ENCODE results near the gene MAP6.
"Not testable (repeated sequence)": the region's sequence is repeated elsewhere in the genome, so short reads cannot be mapped to it uniquely, and the experiment has no call there.

The MAP6 gene
- total RNA-seq = 0 to 0.41 (median 0) reads per million in 18 experiments

DNA sequence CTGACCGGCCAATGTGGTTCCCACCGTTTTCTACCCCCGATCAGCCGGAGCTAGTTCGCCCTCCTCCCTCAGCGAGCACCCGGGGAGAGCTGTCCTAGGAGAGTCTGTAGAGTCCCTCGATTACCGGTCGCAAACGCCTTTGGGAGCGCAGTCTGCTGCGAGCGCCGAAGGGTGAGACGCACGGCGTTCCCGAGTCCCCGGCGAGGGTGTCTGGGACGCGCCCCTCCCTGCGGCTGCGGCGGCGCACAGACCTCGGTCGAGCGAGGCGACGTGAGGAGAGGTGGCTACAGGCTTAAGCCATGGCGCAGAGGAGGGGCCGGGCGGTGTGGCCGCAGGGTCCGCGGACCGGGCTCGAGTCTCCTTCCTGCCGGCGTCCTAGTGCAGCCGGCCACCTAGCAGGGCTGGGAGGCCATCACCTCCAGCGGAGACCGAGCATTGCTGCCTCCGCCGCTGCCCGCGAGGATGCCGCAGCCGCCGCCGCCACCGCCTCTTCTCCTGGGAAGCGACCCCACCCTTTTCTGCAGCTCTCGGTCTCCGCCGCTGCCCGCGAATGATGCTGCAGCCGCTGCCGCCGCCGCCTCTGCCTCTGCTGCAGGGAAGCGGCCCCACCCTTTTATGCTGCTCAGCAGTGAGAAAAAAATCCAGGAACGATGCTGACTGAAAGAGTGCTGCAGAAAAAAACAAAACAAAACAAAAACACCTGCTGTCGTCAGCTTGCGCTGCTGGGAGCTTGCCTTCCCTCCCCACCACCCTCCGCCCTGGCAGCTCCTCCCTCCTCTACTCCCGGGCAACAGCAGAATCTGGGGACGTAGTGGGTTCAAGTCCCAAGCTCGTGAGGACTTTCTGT, at the start of gene MAP6:
TSS of gene MAP6 (minus strand) at position 588 of the 847 bp plus-strand sequence. CDS start 669 bp downstream, outside the sequence.
- DNase-seq = peak in 1 of 2 donors; percentile 18

DNA sequence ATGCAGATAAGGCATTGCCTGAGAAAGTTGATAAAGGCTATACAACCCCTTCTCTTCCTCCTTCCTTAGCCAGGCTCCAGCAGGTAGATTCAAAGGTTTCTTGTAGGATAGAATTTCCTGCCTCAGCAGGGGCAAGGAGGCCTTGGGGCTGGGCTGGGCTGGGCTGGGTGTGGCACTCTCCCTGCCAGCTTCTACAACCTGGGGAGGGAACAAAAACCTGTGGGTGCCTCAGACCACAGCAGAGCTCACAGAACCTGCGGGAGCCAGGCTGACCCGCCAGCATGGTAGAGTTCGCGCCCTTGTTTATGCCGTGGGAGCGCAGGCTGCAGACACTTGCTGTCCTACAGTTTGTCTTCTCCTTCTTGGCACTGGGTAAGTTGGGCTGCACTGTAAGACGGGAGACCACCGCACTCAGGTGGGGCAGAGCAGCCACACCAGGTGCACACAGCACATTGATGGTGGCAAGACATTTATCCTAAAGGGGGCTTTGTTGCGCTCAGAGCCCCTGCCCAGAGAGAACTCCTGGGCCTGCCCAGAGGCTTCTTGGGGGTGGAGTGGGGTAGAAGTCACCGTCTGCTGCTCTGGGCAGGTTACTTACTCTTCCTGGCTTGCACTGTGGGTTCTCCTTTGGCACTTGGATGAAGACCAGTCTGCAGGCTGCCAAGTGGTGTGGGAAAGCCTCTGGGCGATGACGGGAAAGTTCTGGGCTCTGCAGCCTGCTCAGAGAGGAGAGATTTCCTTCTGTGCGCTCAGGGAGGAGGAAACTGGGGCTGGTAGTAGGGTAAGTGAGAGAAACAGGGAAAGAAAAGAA, 49.0 kb upstream of the MAP6 start, which contains the start of gene MOGAT2:
TSS of gene MOGAT2 (plus strand) at position 231 of the 811 bp plus-strand sequence. CDS start at position 282, 51 bp downstream.
- DNase-seq = no peak

DNA sequence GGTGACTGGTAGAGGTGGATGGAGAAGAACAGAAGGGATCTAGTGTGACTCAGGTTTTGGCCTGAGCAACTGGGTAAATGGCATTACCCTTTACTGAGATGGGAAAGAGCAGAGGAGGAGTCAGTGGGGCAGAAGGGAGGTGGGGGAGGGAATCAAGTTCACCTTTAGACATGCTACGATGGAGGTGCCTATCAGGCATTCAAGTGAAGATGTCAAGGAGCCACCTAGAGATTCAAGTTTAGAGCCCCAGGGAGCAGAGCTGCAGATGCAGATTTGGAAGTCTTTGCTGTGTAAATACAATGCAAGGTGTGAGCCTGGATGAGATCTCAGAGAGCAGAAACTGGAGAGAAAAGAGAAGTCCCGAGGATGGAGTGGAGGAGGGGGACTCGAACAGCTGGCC, 47.8 kb upstream of the MAP6 start:
- no peak for DNase-seq

DNA sequence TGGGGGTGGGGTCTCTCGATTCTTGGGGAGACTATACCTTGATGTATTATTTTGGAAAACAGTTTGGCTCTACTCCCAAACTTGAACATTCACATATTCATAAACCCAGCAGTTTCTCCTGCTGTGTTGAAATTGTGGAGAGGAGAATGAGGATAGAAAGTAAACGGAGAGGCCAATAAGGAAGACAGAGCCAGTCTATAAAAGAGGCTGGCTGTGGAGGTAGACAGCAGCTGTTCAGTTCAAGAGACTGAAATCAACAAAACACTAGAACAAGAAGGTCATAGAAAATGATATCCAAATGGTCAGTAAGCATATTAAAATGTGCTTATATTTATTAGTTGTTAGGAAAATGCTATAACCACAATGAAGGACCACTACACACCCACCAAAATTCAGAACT, 46.9 kb upstream of the MAP6 start:
- no peak for DNase-seq

DNA sequence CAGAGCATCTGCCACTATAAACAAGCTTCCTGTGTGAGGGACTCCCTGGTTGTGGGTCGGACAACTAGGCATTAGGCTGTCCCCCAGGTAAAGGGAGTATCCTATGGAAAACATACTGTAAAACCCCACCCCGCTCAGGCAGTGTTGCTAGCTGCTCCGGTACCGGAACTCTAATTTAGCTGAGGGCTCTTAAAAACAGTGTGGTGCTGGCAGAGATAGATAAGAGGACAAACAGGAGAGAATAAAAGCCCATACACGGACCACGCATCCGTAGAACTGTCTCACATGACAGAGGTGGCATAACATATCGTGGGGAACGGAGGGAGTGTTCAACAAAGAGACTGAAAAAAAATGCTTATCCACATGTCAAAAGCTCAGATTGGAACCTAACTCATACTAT, 45.4 kb upstream of the MAP6 start:
- no peak for DNase-seq

DNA sequence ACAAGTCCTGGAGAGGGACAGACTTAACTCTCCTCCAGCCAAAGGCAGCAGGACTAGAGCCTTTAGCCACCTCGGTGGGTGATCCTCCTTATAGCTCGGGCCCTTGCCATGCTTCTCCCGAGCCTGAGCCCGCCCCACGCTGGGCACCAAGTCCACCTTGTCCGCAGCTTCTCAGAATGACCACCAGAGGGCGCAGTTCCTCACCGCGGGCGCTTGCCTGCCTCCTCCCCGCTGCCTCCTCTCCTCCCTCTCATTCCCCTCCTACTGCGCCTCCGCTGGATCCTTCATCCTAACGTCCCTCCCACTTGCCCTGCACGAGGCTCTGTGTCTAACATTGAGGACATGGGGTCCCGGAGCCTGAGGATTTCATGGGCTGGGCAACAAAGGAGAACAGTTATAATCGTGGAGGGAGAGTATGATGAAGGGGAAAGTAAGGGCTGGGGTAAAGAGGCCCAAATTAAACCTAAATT, 37.5 kb upstream of the MAP6 start:
- DNase-seq = peak; percentile 63 to 74

DNA sequence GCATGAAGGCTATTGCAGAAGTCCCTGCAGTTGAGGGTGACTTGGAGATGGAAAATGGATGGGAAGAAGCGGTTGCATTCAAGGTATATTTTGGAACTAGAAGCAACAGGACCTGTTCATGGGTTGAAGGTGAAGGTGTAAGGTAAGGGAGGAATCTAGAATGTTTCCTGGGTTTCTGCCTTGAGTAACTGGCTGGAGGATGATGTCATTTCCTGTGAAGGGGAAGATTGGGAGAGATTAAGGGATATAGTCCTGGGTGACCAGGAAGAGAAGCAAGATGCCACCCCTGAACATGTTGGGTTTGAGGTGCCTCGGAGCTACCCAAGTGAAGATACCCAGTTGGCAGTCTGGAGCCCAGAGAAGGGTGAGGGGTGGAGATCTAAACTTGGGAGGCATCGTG, 36.7 kb upstream of the MAP6 start:
- no peak for DNase-seq

DNA sequence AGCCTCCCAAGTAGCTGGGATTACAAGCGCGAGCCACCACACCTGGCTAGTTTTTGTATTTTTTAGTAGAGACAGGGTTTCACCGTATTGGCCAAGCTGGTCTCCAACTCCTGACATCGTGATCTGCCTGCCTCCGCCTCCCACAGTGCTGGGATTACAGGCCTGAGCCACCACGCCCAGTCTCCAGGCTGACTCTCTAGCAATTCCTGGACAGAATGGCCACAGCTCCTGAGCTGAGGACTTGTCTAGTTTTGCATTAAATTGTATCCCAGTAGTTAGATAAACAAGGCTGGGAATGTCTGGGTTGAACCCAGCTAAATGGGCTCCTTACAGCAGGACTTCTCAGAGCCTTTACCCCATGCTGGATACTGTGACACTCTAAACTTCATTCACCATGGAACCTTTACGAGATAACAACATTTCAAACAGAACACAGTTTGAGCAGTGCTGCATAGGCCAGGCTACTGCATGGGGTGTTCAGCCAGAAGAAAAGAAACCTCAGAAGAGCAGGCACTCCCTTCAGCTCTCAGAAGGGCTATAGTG, 34.9 kb upstream of the MAP6 start:
- no peak for DNase-seq

DNA sequence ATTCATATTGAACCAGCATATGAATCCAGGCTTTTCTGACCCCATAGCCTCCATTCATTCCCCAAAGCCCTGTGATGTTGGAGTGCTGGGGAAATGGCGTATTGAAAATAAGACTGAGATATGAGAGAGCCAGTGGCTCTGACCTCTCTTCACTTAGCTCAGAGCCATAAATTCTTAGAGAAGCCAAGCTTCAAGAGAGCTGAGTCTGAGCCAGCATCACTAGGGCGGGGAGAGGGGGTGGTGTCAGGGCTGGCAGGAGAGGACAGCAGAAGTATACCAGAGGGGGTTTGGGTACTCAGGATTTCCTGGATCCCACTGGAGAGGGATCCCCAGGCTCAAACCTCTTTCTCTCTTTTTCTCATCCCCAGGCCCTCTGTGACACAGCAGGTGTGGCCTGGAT, 32.1 kb upstream of the MAP6 start:
- DNase-seq = no peak

DNA sequence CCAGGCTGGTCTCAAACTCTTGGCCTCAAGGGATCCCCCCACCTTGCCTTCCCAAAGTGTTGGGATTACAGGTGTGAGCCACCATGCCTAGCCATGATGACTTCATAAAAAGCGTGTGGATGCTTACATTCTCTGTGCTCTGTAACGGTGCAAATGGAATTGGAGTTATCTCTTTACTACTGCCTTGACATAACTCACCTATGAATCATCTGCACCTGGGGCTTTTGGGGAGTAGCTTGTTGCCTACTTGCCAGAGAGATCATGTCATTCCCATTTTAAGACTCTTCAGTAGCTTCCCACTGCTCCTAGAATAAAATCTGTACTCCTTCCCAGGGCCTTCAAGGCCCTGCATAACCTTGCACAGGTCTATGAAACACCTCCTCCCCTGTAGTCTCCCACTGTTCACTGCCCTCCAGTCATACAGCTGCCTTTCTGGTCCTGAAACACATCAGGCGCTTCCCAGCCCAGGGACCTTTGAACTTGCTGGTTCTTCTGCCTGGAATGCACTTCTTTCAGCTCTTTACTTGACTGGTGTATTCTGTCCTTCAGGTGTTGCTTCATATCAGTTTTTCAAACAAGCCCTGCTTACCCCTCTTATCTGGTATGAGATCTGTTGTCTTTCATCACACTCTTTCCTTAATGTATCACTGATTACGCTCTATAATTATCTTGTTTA, 29.2 kb upstream of the MAP6 start:
- no peak for DNase-seq

DNA sequence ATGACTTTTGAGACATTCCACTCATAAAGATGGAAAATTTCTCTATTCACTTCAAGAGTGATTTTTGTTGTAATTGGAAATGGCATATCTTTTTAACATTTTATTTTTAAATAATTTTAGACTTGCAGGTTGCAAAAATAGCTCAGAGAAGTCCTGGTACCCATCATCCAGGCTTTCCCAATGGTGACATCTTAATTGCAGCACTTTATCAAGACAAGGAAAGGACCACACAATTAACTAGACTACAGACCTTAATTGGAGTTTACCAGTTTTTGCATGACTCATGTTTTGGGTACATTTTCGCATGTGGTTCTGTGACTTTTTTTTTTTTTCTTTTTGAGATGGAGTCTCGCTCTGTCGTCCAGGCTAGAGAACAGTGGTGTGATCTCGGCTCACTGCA, 23.0 kb upstream of the MAP6 start:
- DNase-seq = no peak

DNA sequence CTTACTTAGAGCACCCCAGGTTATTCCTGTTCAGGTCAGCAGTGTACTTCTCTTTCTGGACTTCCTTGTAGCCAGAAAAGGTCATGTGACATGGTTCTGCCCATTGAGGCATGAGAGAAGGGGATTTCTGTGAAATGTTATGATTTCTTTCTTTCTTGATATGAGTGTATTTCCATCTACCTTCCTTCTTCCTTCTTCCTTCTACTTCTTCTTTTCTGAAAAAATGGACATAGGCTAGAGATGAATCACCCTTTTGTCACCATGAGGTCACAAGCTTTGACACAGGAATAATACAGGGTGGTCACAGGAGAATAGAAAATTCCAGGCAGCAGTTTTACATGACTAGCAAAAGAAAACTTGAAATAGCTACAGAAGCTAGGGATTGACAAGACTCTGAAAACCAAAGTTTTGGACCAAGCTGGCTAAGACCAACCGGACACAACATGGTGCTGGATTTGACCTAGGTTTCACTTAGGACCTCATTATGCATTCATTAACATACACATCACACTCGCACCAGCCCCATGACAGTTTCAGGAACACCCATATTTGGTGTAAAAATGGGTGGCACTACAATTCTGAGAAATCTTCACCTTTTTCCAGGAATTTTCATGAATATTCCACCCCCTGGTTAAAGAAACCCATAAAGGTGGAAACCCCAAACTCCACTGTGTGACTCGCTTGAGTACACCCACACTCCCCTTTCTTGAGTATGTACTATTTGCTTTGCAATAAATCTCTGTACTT, 21.2 kb upstream of the MAP6 start:
- peak; percentile 62 to 77 for DNase-seq

DNA sequence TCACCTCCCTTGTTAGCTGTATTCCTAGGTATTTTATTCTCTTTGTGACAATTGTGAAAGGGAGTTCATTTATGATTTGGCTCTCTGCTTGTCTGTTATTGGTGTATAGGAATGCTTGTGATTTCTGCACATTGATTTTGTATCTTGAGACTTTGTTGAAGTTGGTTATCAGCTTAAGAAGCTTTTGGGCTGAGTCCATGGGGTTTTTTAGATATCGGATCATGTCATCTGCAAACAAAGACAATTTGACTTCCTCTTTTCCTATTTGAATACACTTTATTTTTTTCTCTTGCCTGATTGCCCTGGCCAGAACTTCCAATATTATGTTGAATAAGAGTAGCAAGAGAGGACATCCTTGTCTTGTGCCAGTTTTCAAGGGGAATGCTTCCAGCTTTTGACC, 15.0 kb upstream of the MAP6 start:
- DNase-seq = not testable (repeated sequence)

DNA sequence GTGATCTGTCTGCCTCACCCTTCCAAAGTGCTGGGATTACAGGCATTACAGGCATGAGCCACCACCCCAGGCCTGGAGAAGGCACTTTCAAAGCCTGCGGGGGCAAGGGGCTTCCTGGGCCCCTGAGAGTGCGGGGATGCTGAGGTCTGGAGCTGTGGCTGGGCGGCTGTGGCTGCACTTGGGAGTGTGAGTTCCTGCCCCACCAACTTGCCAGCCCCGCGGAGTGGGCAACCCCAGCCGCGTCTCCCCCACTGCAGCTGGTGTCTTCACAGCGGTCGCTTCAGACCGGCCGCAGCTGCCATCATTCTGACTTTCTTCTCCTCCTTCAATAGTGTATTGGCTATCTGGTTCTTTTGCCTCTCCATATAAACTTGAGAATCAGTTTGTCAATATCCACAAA, 10.7 kb upstream of the MAP6 start:
- no peak for DNase-seq

DNA sequence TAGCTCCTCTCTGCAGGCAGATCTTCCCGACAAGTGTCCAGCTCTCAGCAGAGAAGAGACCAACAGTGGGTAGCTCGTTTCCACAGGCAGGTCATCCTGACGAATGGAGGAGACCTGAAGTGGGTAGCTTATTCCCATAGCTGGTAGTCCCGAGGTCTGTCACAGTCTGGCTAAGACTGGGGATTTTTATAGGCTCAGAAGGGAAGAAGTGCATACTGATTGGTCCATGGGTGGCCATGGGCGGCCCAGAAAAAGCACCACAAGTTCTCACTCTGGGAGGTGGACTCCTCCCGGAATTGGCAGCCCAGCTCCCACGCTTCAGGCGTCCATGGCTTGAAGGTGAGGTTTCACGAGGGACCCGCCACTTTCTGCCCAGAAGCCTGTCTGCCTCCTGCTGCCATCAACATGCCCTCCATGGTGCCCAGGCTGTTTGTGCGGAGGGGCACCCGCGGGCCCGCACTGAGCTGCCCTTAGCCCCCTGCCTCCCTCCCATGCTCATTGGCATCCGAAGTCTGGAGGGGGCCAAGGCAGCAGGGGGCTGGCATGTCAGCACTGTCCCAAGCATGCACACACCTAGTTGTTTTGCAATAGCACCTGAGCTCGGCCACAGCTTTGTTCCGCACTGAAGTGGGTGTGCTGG, 9.9 kb upstream of the MAP6 start:
- no peak for DNase-seq

DNA sequence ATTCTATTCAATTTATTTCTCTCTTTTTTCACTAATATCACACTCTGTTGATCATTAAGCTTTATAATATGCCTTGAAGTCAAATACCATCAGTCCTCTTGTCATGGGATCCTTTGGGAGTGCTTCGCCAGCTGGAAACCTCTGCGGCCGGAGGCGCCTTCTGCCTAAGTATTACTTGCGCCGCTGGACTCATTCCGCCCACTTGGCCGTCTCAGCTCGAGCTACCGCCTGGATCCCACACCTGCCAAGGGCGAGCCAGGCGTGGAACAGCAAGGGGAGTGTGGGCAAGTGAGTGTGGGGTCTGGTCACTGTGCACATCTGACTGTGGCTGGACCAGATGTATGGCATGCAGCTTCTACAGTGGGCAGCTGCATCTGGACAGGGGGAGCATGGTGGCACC, 9.1 kb upstream of the MAP6 start:
- DNase-seq = no peak

DNA sequence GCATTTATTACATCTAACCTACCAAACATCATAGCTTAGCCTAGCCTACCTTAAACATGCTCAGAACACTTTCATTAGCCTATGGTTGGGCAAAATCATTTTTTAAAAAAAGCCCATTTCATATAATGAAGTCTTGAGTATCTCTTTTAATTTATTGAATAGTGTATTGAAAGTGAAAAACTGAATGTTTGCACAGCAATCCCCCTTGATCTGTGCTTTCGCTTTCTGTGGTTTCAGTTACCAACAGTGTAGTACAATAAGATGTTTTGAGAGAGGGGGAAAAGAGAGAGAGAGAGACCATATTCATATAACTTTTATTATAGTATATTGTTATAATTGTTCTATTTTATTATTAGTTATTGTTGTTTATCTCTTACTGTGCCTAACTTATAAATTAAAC, 8.4 kb upstream of the MAP6 start:
- DNase-seq = no peak

DNA sequence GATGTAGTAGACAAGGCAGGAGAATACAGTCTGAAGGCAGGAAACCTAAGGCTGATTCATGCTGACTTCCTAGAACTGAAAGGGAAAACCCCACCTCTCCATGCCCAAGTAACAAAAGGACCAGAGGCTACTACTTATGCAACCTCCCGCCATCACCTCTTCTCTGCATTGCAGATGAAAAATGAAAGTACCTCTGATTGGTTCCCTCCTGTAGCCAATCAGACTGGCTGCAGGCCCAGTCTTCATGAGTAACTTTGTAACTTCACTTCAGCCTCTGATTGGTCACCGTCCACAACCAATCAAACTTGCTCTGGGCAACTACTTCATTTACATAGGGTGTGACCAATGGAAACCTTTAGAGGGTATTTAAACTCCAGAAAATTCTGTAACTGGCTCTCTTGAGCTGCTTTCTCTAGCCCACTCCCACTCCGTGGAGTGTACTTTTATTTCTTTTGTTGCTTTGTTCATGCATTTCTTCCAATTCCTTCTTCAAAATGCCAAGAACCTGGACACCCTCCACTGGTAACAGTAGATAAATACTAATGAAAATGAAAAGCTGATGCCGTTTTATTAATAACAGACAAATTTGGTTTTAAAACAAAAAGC, 5.2 kb upstream of the MAP6 start:
- peak; percentile 37 to 44 for DNase-seq

DNA sequence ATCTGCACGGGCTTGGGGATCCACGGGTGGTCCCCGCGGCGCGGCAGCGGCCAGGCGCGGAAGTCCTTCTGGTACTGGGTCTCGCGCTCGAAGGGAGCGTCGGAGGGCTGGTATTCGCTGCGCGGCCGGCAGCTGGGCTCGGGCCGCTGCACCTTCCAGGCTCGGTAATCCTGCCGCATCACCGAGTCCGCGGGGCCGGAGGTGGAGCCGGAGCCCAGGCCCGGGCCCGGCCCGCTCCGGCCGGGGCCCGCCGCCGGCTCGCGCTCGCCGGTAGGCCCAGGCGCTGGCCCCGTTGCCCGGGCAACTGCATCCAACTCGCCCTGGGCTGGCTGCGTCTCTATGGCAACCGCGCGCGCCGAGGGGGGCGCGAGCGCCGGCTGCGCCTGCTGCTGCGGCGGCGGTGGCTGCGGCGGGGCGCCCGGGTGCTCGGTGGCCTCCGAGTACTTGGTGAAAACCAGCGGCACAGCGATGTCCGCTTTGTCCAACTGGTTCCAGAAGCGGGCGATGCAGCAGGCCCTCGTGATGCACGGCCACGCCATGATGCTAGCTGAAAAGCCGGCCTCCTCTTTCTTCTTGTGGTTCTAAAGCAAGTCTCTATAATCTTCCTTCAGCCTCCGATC, 897 bp downstream of the MAP6 start:
- peak in 1 of 2 donors; percentile 8 for DNase-seq

DNA sequence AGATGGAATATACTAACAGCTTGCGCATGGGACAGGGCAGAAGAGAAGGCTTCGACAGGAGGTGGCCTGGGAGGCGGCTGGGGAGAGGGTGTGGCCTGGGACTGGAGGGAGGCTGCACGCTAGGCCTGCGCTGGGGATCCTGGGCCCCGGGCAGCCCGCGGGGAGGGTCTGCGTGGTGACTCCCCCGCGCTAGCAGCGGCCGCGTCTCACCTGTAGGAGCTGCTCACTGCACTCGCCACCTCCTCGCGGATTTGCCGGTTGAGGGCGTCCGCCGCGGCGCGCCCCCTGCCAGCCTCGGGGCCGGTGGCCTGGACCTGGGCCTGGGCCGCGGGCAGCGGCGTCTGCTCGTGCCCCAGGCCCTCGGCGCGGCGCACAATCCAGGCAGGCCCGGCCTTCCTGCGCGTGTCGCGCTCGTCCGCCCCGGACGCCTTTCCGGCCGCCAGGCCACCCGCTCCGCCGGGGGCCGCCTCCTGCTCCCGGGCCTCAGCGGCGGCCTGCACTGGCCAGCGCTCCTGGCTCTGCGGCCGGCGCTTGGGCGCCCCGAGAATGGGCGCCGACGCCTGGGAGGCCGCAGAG, 1.5 kb downstream of the MAP6 start:
- no peak for DNase-seq

Measured in inflammatory macrophage (primary cell).